PFSK-1 (cell line): Measurements from ENCODE around the gene SYCN.

Experiments
- FOXP2 ChIP-seq: optimal IDR thresholded peaks from 2 replicates; pipeline ENCODE3; 2011; ENCODE audit warnings: borderline replicate concordance, control low read depth, inconsistent platforms; ENCODE audit not compliant: insufficient read depth; ENCODE audit errors: extremely low read length, extremely low read depth
- POLR2AphosphoS5 ChIP-seq: IDR thresholded peaks from 2 replicates; pipeline ENCODE4 v1.6.1; 2012; ENCODE audit warnings: low read depth, mild to moderate bottlenecking, control low read depth, low read length, moderate library complexity
- REST ChIP-seq, 2 experiments: IDR thresholded peaks; 2 replicates each; pipeline versions ENCODE4 v1.6.1 to v1.8.0; 2011 to 2012; ENCODE audit warnings: low read depth in 2 of 2, low read length in 2 of 2, control low read depth in 1 of 2, inconsistent platforms in 1 of 2, mild to moderate bottlenecking in 1 of 2, moderate library complexity in 1 of 2; ENCODE audit not compliant: insufficient read depth in 1 of 2
- SIN3A ChIP-seq: IDR thresholded peaks from 2 replicates; pipeline ENCODE4 v1.6.1; 2012; ENCODE audit warnings: mild to moderate bottlenecking, low read length, moderate library complexity, borderline replicate concordance; ENCODE audit not compliant: insufficient read depth
- TAF1 ChIP-seq: IDR thresholded peaks from 2 replicates; pipeline ENCODE4 v1.6.1; 2012; ENCODE audit warnings: low read length, control low read depth, borderline replicate concordance; ENCODE audit not compliant: insufficient read depth

The SYCN gene

GRCh38 chr19:39157997-39158389 lies 46.1 kb downstream of the SYCN start:
- no peak for TF ChIP-seq FOXP2
- TF ChIP-seq POLR2AphosphoS5 = no peak
- TF ChIP-seq REST (IDR thresholded peaks at IDR 0.05; ENCODE audit: insufficient read depth in 1 of 2, low read depth in 2 of 2, low read length in 2 of 2) = no peak
- TF ChIP-seq SIN3A = no peak

GRCh38 chr19:39157275-39157996 lies 46.6 kb downstream of the SYCN start:
- no peak for TF ChIP-seq POLR2AphosphoS5
- TF ChIP-seq SIN3A = no peak
- TF ChIP-seq FOXP2 = no peak
- TF ChIP-seq REST (IDR thresholded peaks at IDR 0.05; ENCODE audit: insufficient read depth in 1 of 2, low read depth in 2 of 2, low read length in 2 of 2) = no peak
- TF ChIP-seq TAF1 = no peak

GRCh38 chr19:39156326-39157230 lies 47.5 kb downstream of the SYCN start:
- TF ChIP-seq POLR2AphosphoS5 (no peak), TAF1 (no peak), FOXP2 (no peak), REST (IDR thresholded peaks at IDR 0.05; ENCODE audit: insufficient read depth in 1 of 2, low read depth in 2 of 2, low read length in 2 of 2) (no peak), SIN3A (no peak)

- no peak for TF ChIP-seq REST (IDR thresholded peaks at IDR 0.05; ENCODE audit: insufficient read depth in 1 of 2, low read depth in 2 of 2, low read length in 2 of 2)
Measured at GRCh38 chr19:39155741-39156140, 48.3 kb downstream of the SYCN start.
